ENCODE results near the gene EFR3B. TPM values are rescaled to one million over a fixed set of nuclear protein-coding genes. Genes with fewer than 3 reads are reported as not detected.

EFR3B gene
- total RNA-seq, 4 donors from 2014 or later: under 0.01 to 1.4 (median 0.32) TPM

DNA sequence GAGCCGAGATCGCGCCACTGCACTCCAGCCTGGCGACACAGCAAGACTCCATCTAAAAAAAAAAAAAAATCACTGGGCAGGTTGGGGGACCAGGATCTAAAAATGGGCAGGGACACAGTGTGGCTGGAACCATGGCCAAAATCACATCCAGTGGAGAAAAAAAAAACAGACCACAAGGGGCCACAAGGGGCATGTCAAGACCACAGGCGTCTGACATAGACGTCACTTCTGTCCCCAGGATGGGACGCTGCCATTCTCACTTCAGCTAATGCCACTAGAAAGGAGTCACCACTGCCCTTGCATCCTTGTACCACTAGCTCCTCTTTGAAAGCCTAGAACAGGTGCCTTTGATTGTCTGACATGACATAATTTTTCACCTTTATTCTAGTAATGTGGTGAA, 129.0 kb downstream of the EFR3B start:
- Histone ChIP-seq H3K4me3 (no peak overlapping the region), H3K4me1 (peaks cover 9 to 18% (median 12%) of the 10 kb centered on the region in 3 donors), H3K36me3 (no peaks in the 10 kb centered on the region), H3K27ac (no peak overlapping the region), H3K9me3 (no peaks in the 10 kb centered on the region), H3K27me3 (peaks cover 7 to 66% (median 17%) of the 10 kb centered on the region in 4 donors)
- 84 to 86% methylated on average over 3 to 7 of the region's 7 CpGs for WGBS, 2 donors
- TF ChIP-seq, protein P1, sequence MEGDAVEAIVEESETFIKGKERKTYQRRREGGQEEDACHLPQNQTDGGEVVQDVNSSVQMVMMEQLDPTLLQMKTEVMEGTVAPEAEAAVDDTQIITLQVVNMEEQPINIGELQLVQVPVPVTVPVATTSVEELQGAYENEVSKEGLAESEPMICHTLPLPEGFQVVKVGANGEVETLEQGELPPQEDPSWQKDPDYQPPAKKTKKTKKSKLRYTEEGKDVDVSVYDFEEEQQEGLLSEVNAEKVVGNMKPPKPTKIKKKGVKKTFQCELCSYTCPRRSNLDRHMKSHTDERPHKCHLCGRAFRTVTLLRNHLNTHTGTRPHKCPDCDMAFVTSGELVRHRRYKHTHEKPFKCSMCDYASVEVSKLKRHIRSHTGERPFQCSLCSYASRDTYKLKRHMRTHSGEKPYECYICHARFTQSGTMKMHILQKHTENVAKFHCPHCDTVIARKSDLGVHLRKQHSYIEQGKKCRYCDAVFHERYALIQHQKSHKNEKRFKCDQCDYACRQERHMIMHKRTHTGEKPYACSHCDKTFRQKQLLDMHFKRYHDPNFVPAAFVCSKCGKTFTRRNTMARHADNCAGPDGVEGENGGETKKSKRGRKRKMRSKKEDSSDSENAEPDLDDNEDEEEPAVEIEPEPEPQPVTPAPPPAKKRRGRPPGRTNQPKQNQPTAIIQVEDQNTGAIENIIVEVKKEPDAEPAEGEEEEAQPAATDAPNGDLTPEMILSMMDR (IDR thresholded peaks at IDR 0.05): no peak
- TF ChIP-seq POLR2A (IDR thresholded peaks at IDR 0.05): no peak
- intact Hi-C loops (cut with DNase I): no loop called here
- no peak for DNase-seq

DNA sequence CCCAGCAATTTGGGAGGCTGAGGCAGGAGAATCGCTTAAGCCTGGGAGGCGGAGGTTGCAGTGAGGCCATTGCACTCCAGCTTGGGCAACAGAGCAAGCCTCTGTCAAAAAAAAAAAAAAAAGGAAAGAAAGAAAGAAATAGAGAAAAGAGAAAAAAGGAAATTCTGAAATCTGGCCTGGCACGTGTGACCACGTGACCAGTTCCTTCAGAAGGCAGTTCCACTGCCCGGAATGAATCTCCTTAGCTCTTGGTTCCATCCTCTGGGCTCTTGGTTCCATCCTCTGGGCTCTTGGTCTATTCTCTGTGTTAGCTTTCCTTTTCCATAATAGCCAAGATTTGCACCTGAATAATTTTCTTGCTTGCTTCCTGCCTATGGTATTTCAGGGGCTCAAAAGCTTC, 131.8 kb downstream of the EFR3B start:
- Histone ChIP-seq H3K27ac (no peak overlapping the region), H3K4me1 (peaks cover under 1 to 3% (median 2%) of the 10 kb centered on the region in 3 donors), H3K9me3 (no peaks in the 10 kb centered on the region), H3K4me3 (no peak overlapping the region), H3K27me3 (peaks cover 0 to 42% (median 5%) of the 10 kb centered on the region in 4 donors), H3K36me3 (no peaks in the 10 kb centered on the region)
- no peak for DNase-seq
- intact Hi-C loops (cut with DNase I): no loop called here
- 78 to 85% methylated on average over 5 of the region's 5 CpGs for WGBS, 2 donors
- no peak for TF ChIP-seq POLR2A (IDR thresholded peaks at IDR 0.05)
- TF ChIP-seq, protein P1 (IDR thresholded peaks at IDR 0.05): no peak

GRCh38 chr2:25174192-25174861, 132.5 kb downstream of the EFR3B start:
- DNase-seq: no peak
- TF ChIP-seq, protein P1 (IDR thresholded peaks at IDR 0.05): no peak
- no peak for TF ChIP-seq POLR2A (IDR thresholded peaks at IDR 0.05)
- 89 to 93% methylated on average over 6 of the region's 6 CpGs for WGBS, 2 donors
- no peaks in the 10 kb centered on the region for H3K9me3 ChIP-seq
- no peaks in the 10 kb centered on the region for H3K4me1 ChIP-seq
- H3K36me3 ChIP-seq: no peaks in the 10 kb centered on the region
- no peak overlapping the region for H3K27ac ChIP-seq
- intact Hi-C loops (cut with DNase I): no loop called here
- peaks cover 0 to 42% (median 1%) of the 10 kb centered on the region in 4 donors for H3K27me3 ChIP-seq
- H3K4me3 ChIP-seq: no peak overlapping the region

DNA sequence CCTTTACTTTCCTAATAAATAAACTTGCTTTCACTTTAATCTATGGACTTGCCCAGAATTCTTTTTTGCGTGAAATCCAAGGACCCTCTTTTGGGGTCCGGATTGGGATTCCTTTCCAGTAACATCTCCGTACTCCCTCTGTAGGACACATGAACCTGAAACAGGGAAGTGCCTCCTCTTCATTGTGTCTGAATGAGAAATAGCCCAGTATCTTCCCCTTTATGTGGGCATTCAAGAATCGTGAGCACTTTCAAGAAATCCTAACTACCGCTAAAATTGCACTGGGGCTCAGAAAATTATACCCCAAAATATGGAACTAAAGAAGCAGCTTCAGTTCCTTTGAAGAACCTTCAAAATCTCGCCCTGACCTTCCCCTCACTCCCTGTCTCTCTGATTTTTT, 134.3 kb downstream of the EFR3B start:
- Histone ChIP-seq H3K27ac (no peak overlapping the region), H3K27me3 (peaks cover 0 to 29% (median 0%) of the 10 kb centered on the region in 4 donors), H3K9me3 (no peaks in the 10 kb centered on the region), H3K4me3 (no peak overlapping the region), H3K36me3 (no peaks in the 10 kb centered on the region), H3K4me1 (no peaks in the 10 kb centered on the region)
- WGBS, 2 donors: 74 to 76% methylated on average over 6 of the region's 6 CpGs
- TF ChIP-seq, protein P1 (IDR thresholded peaks at IDR 0.05): no peak
- no peak for TF ChIP-seq POLR2A (IDR thresholded peaks at IDR 0.05)
- DNase-seq: no peak
- intact Hi-C loops (cut with DNase I): no loop called here

GRCh38 chr2:25176541-25177181, 134.8 kb downstream of the EFR3B start:
- no peak for DNase-seq
- no peaks in the 10 kb centered on the region for H3K9me3 ChIP-seq
- no peaks in the 10 kb centered on the region for H3K4me1 ChIP-seq
- no peak overlapping the region for H3K27ac ChIP-seq
- H3K27me3 ChIP-seq: peaks cover 0 to 29% (median 0%) of the 10 kb centered on the region in 4 donors
- H3K36me3 ChIP-seq: no peaks in the 10 kb centered on the region
- 85% methylated on average over 5 of the region's 5 CpGs for WGBS, 2 donors
- TF ChIP-seq, protein P1 (IDR thresholded peaks at IDR 0.05): no peak
- no peak for TF ChIP-seq POLR2A (IDR thresholded peaks at IDR 0.05)
- intact Hi-C loops (cut with DNase I): no loop called here
- H3K4me3 ChIP-seq: no peak overlapping the region

Measured in esophagus squamous epithelium (tissue), 5 donors.